IMR-90 (cell line): ENCODE measurements around the gene SYT5. TPM values are rescaled to one million over a fixed set of nuclear protein-coding genes. Genes with fewer than 3 reads are reported as not detected.

Experiments
- ATAC-seq: fragments of 200-7000 bp; cut with Tn5 transposase; 2 replicates; pipeline ENCODE4 v1.9.1; 2020; ENCODE audit warnings: low read depth, mild to moderate bottlenecking, moderate library complexity
- BruUV-seq: library from RNA; stranded (reverse); fragments of 400-500 nt; replicated peaks from 2 replicates; lab custom pipeline; 2021; lab: Mats Ljungman, UMichigan
- CTCF ChIA-PET: fragments of 300-600 bp; formaldehyde crosslinking; extraction: SDS; loops from one replicate; lab custom pipeline; 2021; ENCODE audit warnings: antibody characterized with exemption; lab: Yijun Ruan, JAX
- POLR2A ChIA-PET: fragments of 300-600 bp; sonication (Branson Sonifier 250); formaldehyde crosslinking; loops from one replicate; lab custom pipeline; 2022; ENCODE audit warnings: antibody characterized with exemption; ENCODE audit not compliant: unreplicated experiment; lab: Charles Lee
- DNase-seq: peaks from one replicate; pipeline ENCODE4 v3.0.0; 2013
- H2AFZ ChIP-seq: replicated peaks from 2 replicates; pipeline ENCODE3; 2013; ENCODE audit warnings: low read length, mild to moderate bottlenecking; ENCODE audit not compliant: poor library complexity
- H2AK5ac ChIP-seq: 2 replicates; pipeline ENCODE4 v1.6.1; 2013; ENCODE audit warnings: low read depth, low read length, inconsistent platforms
- H2AK9ac ChIP-seq: replicated peaks from 2 replicates; pipeline ENCODE3; 2013; ENCODE audit warnings: mild to moderate bottlenecking, low read depth, low read length, moderate library complexity; ENCODE audit not compliant: poor library complexity
- H2BK120ac ChIP-seq: 2 replicates; pipeline ENCODE4 v1.6.1; 2013; ENCODE audit warnings: low read depth, low read length, inconsistent platforms
- H2BK15ac ChIP-seq: 3 replicates; pipeline ENCODE4 v1.6.1; 2013; ENCODE audit warnings: low read depth, low read length, inconsistent platforms
- H2BK20ac ChIP-seq: 2 replicates; pipeline ENCODE4 v1.6.1; 2013; ENCODE audit warnings: low read depth, mild to moderate bottlenecking, inconsistent platforms, low read length, moderate library complexity
- H2BK5ac ChIP-seq: 2 replicates; pipeline ENCODE4 v1.6.1; 2013; ENCODE audit warnings: mild to moderate bottlenecking, low read depth, low read length, inconsistent platforms; ENCODE audit not compliant: poor library complexity, severe bottlenecking
- H3K14ac ChIP-seq: replicated peaks from 2 replicates; pipeline ENCODE4 v1.6.1; 2013; ENCODE audit warnings: low read depth, low read length, inconsistent platforms
- H3K18ac ChIP-seq: 2 replicates; pipeline ENCODE4 v1.6.1; 2013; ENCODE audit warnings: low read depth, low read length, control low read depth
- H3K23ac ChIP-seq: 2 replicates; pipeline ENCODE4 v1.6.1; 2013; ENCODE audit warnings: low read depth, low read length, inconsistent platforms
- H3K27ac ChIP-seq: 2 replicates; pipeline ENCODE4 v1.5.1; 2013; ENCODE audit warnings: mild to moderate bottlenecking, control low read depth, low read length; ENCODE audit not compliant: insufficient read depth
- H3K27me3 ChIP-seq: 2 replicates; pipeline ENCODE4 v1.6.1; 2013; ENCODE audit warnings: low read length; ENCODE audit not compliant: control insufficient read depth, insufficient read depth
- H3K36me3 ChIP-seq: 2 replicates; pipeline ENCODE4 v1.6.1; 2013; ENCODE audit warnings: low read length, mixed read lengths; ENCODE audit not compliant: control insufficient read depth, insufficient read depth
- H3K4ac ChIP-seq: 2 replicates; pipeline ENCODE4 v1.6.1; 2013; ENCODE audit warnings: low read depth, low read length, inconsistent platforms
- H3K4me1 ChIP-seq: 2 replicates; pipeline ENCODE4 v1.6.1; 2013; ENCODE audit warnings: low read length, mixed read lengths; ENCODE audit not compliant: control insufficient read depth, insufficient read depth
- H3K4me2 ChIP-seq: 2 replicates; pipeline ENCODE4 v1.6.1; 2013; ENCODE audit warnings: low read depth, mild to moderate bottlenecking, control low read depth, low read length, moderate library complexity
- H3K4me3 ChIP-seq: 2 replicates; pipeline ENCODE4 v1.5.1; 2013; ENCODE audit warnings: low read depth, mild to moderate bottlenecking, control low read depth, low read length, moderate library complexity; ENCODE audit not compliant: insufficient read depth
- H3K56ac ChIP-seq: 2 replicates; pipeline ENCODE4 v1.6.1; 2013; ENCODE audit warnings: low read length, inconsistent platforms; ENCODE audit not compliant: insufficient read depth; ENCODE audit errors: extremely low read depth
- H3K79me1 ChIP-seq, 2 experiments: 2 replicates each; pipeline ENCODE4 v1.6.1; 2013; ENCODE audit warnings: low read length in 2 of 2, inconsistent platforms in 1 of 2, low read depth in 1 of 2
- H3K9ac ChIP-seq: 2 replicates; pipeline ENCODE4 v1.6.1; 2013; ENCODE audit warnings: low read depth, low read length, control low read depth
- H3K9me1 ChIP-seq: 2 replicates; pipeline ENCODE4 v1.6.1; 2013; ENCODE audit warnings: low read length, inconsistent platforms; ENCODE audit not compliant: insufficient read depth
- H3K9me3 ChIP-seq: 2 replicates; pipeline ENCODE4 v1.6.1; 2013; ENCODE audit warnings: low read length; ENCODE audit not compliant: control insufficient read depth, insufficient read depth
- H4K20me1 ChIP-seq: 2 replicates; pipeline ENCODE4 v1.6.1; 2013; ENCODE audit warnings: low read length, inconsistent platforms; ENCODE audit not compliant: insufficient read depth
- H4K5ac ChIP-seq: 2 replicates; pipeline ENCODE4 v1.6.1; 2013; ENCODE audit warnings: mild to moderate bottlenecking, low read depth, low read length, control low read depth
- H4K8ac ChIP-seq, 2 experiments: 2 replicates each; pipeline ENCODE4 v1.6.1; 2013; ENCODE audit warnings: low read depth in 2 of 2, low read length in 2 of 2, control low read depth in 1 of 2, inconsistent platforms in 1 of 2
- H4K91ac ChIP-seq: 2 replicates; pipeline ENCODE4 v1.6.1; 2013; ENCODE audit warnings: low read depth, low read length, inconsistent platforms; ENCODE audit not compliant: insufficient read depth
- BHLHE40 ChIP-seq: fragments of 150-350 bp; IDR thresholded peaks from 2 replicates; pipeline ENCODE4 v1.6.1; 2016; ENCODE audit warnings: mild to moderate bottlenecking, low read depth, low read length
- CEBPB ChIP-seq: IDR thresholded peaks from 2 replicates; pipeline ENCODE4 v1.6.1; 2012; ENCODE audit warnings: low read depth, low read length, improper control_type of control experiment
- CHD1 ChIP-seq: IDR thresholded peaks from 2 replicates; pipeline ENCODE4 v1.6.1; 2012; ENCODE audit warnings: low read depth, low read length, improper control_type of control experiment
- CTCF ChIP-seq: conservative IDR thresholded peaks from 2 replicates; pipeline ENCODE4 v1.5.1; 2012; ENCODE audit warnings: mild to moderate bottlenecking, low read depth, low read length, improper control_type of control experiment
- ELK1 ChIP-seq: fragments of 150-350 bp; IDR thresholded peaks from 2 replicates; pipeline ENCODE4 v1.6.1; 2016; ENCODE audit warnings: low read depth, mild to moderate bottlenecking, low read length, moderate library complexity, borderline replicate concordance
- FOS ChIP-seq: fragments of 150-350 bp; IDR thresholded peaks from 2 replicates; pipeline ENCODE4 v1.6.1; 2016; ENCODE audit warnings: low read depth, low read length
- MAFK ChIP-seq: IDR thresholded peaks from 2 replicates; pipeline ENCODE4 v1.6.1; 2012; ENCODE audit warnings: low read depth, low read length, improper control_type of control experiment
- MAZ ChIP-seq: IDR thresholded peaks from 2 replicates; pipeline ENCODE4 v1.6.1; 2012; ENCODE audit warnings: low read depth, mild to moderate bottlenecking, low read length, improper control_type of control experiment, moderate library complexity, borderline replicate concordance
- MXI1 ChIP-seq: IDR thresholded peaks from 2 replicates; pipeline ENCODE4 v1.6.1; 2012; ENCODE audit warnings: low read depth, mild to moderate bottlenecking, low read length, moderate library complexity, borderline replicate concordance
- NFE2L2 ChIP-seq: fragments of 150-350 bp; IDR thresholded peaks from 2 replicates; pipeline ENCODE4 v1.6.1; 2016; ENCODE audit warnings: low read depth, mild to moderate bottlenecking, low read length
- POLR2A ChIP-seq: IDR thresholded peaks from 2 replicates; pipeline ENCODE4 v1.6.1; 2012; ENCODE audit warnings: mild to moderate bottlenecking, low read depth, low read length
- RAD21 ChIP-seq: IDR thresholded peaks from 2 replicates; pipeline ENCODE4 v1.6.1; 2012; ENCODE audit warnings: low read length, improper control_type of control experiment
- RCOR1 ChIP-seq: IDR thresholded peaks from 2 replicates; pipeline ENCODE4 v1.6.1; 2012; ENCODE audit warnings: mild to moderate bottlenecking, low read length, improper control_type of control experiment; ENCODE audit not compliant: insufficient replicate concordance
- RFX5 ChIP-seq: IDR thresholded peaks from 2 replicates; pipeline ENCODE4 v1.8.0; 2012; ENCODE audit warnings: low read depth, mild to moderate bottlenecking, low read length, moderate library complexity
- SMC3 ChIP-seq: fragments of 150-350 bp; IDR thresholded peaks from 2 replicates; pipeline ENCODE4 v1.6.1; 2016; ENCODE audit warnings: low read depth, mild to moderate bottlenecking, antibody characterized with exemption, low read length, moderate library complexity
- WGBS, 2 experiments: methylation state at CpG; one replicate each; pipeline versions ENCODE4 v1.1.5 to v1.1.7; 2013; ENCODE audit warnings: missing lambda C conversion rate in 2 of 2; ENCODE audit not compliant: insufficient read length in 1 of 2; ENCODE audit errors: extremely low coverage in 2 of 2; 5-methylcytosine and 5-hydroxymethylcytosine counted together
- dilution Hi-C: fragments of 300-500 bp; cut with HindIII; formaldehyde crosslinking; loops from one replicate; pipeline ENCODE4 v1.14.3; 2018; ENCODE audit warnings: low sequenced_read_pairs; ENCODE audit not compliant: unreplicated experiment
- in situ Hi-C: fragments of 300-500 bp; cut with MboI; formaldehyde crosslinking; loops from 3 replicates; pipeline ENCODE4 v1.14.3; 2019; ENCODE audit warnings: low sequenced_read_pairs, inconsistent platforms, mixed read lengths
- intact Hi-C: fragments of 100-400 bp; cut with micrococcal nuclease; formaldehyde crosslinking; loops from 2 replicates; pipeline ENCODE4 v1.10.0; 2022
- polyA plus RNA-seq, 3 experiments: library from polyadenylated mRNA; depleted of rRNA; stranded (reverse); fragments of >200 nt; gene quantifications; 2 replicates each; pipeline ENCODE4 v1.2.3, GENCODE V29; 2012; ENCODE audit warnings: low replicate concordance in 1 of 3
- total RNA-seq: library from RNA; depleted of rRNA; stranded (reverse); fragments of >200 nt; gene quantifications from 2 replicates; pipeline ENCODE4 v1.2.3, GENCODE V29; 2012
- TF ChIP-seq, protein P1 (sequence below): fragments of 150-350 bp; IDR thresholded peaks from 2 replicates; pipeline ENCODE4 v1.6.1; 2017; ENCODE audit warnings: mild to moderate bottlenecking, antibody characterized with exemption, low read length, low read depth

The SYT5 gene
- total and polyA plus RNA-seq, 2 of the 4 experiments (the other 2 are of a cell fraction), result under 0.01 to 0.15 TPM

DNA sequence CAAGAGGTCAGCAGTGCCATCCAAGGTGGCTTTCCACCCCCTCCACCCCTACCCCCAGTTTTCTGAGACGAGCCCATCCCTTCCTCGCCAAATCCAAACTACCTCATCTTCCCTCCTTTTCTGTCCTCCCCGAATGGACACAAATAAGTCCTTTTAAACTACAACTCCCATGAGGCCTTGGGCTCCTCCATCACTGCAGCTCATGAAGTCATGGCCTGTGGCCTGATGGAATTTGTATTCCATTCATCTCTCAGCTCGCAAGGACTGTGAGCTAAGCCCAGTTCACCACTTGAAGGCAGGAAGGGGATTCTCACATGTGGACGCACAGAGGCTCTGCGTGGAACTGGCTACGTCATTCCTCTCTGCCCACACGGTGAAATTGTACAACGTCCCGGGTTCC, 16.7 kb upstream of the SYT5 start:
- H2AFZ ChIP-seq, result no peak overlapping the region
- H3K4me1 ChIP-seq, result no peaks in the 10 kb centered on the region
- H3K9me3 ChIP-seq, result no peaks in the 10 kb centered on the region
- no peak overlapping the region for H3K56ac ChIP-seq
- in situ Hi-C loops, result no loop called here
- no peak overlapping the region for H3K4me3 ChIP-seq
- TF ChIP-seq ELK1 (no peak), RAD21 (no peak), RFX5 (no peak), RCOR1 (no peak), BHLHE40 (no peak), CHD1 (no peak), MAFK (no peak), CTCF (no peak), NFE2L2 (no peak), SMC3 (no peak), MAZ (no peak), POLR2A (no peak), FOS (no peak), CEBPB (no peak), MXI1 (no peak)
- TF ChIP-seq, protein P1, sequence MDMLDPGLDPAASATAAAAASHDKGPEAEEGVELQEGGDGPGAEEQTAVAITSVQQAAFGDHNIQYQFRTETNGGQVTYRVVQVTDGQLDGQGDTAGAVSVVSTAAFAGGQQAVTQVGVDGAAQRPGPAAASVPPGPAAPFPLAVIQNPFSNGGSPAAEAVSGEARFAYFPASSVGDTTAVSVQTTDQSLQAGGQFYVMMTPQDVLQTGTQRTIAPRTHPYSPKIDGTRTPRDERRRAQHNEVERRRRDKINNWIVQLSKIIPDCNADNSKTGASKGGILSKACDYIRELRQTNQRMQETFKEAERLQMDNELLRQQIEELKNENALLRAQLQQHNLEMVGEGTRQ, result no peak
- no peak overlapping the region for H2AK9ac ChIP-seq
- H4K20me1 ChIP-seq, result no peaks in the 10 kb centered on the region
- H3K14ac ChIP-seq, result no peak overlapping the region
- dilution Hi-C loops, result no loop called here
- WGBS, 2 experiments, result 86% methylated on average over 9 of the region's 10 CpGs; no CpG with 5 or more reads in 1 of the 2 experiments
- H3K27me3 ChIP-seq, result peaks cover 2% of the 10 kb centered on the region
- no peak overlapping the region for H2BK120ac ChIP-seq
- intact Hi-C loops, result no loop called here
- no peaks in the 10 kb centered on the region for H3K36me3 ChIP-seq
- H4K5ac ChIP-seq, result no peak overlapping the region
- H3K4ac ChIP-seq, result no peak overlapping the region
- no peaks in the 10 kb centered on the region for H3K79me1 ChIP-seq
- no peak for DNase-seq
- H3K4me2 ChIP-seq, result no peak overlapping the region
- no peak overlapping the region for H4K8ac ChIP-seq
- no peaks in the 10 kb centered on the region; the same call in 1 of the 2 replicates for H3K9me1 ChIP-seq
- ChIA-PET POLR2A (no interaction called here), CTCF (no interaction called here)
- H3K27ac ChIP-seq, result no peak overlapping the region
- BruUV-seq, result no TSS peak
- no peak overlapping the region for H2BK15ac ChIP-seq
- H3K18ac ChIP-seq, result no peak overlapping the region
- no peak overlapping the region for H4K91ac ChIP-seq
- H2BK5ac ChIP-seq, result no peak overlapping the region
- H3K9ac ChIP-seq, result no peak overlapping the region
- no peak overlapping the region for H2AK5ac ChIP-seq
- no peak overlapping the region for H3K23ac ChIP-seq
- ATAC-seq, result no peak
- H2BK20ac ChIP-seq, result no peak overlapping the region
